GM18520 (cell line): Measurements from ENCODE around the gene SPATS2L.
A peak's percentile ranks its signal among the peaks of the same experiment; 100 is the strongest.

ENCODE experiments used
- ATAC-seq: cut with Tn5 transposase; IDR thresholded peaks from one replicate; pipeline ENCODE4 v1.9.1; 2021; ENCODE audit not compliant: unreplicated experiment

The SPATS2L gene

DNA sequence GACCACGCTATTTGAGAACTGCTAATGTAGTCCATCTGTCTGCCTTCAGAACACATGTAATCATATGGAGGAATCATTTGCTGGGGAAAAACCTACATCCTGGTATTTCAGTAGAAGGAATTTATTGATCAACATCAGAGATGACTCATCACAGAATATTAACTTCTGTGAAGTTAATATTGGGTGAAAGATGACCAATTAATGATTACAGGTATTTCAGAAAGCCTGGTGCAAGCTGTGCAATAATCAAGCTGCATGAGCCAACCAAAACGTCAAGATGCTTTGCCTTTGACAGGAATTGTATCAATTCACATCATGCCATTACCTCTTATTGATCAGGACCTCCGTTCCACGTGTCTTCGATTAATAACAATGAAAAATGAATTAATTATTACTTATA is 9.4 kb upstream of the SPATS2L start:
- ATAC-seq: no peak

DNA sequence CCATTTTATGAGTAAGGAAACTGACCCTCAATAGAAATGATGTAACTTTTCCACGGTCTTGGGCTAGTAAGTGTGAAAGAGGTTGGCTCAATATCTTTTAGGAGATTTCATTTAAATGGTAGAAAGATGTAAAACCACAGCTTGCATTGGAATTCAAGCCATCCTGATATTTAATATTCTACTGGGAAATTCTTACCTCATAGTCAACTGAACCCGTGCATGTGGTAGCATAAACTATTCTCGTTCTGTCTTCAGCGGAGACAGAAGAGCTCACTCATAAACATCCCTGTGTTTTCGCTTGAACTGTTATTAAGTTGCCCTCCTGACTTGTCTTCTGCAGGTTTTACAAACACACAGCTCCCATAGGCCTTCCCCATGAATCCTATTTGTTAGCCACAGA is 8.5 kb upstream of the SPATS2L start:
- ATAC-seq: no peak

GRCh38 chr2:200298816-200299215 is 7.7 kb upstream of the SPATS2L start:
- ATAC-seq: no peak

DNA sequence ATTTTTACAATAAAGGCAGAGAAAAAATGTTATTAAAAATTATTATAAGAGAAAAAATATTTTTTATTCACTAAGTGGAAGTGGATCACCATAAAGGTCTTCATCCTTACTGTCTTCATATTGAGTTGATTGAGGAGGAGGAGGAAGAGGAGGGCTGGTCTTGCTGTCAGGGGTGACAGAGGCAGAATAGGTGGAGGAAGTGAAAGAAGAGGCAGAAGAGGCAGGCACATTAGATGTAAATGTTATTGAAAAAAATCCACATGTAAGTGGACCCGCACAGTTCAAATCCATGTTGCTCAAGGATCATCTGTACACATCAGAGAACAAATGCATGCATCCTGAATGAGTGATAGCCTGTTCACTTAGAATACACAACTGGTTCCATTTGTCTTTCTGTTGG is 6.4 kb upstream of the SPATS2L start:
- no peak for ATAC-seq

GRCh38 chr2:200300638-200301314 is 5.7 kb upstream of the SPATS2L start:
- ATAC-seq: no peak

- no peak for ATAC-seq
These were observed 4.3 kb upstream of the SPATS2L start for GRCh38 chr2:200301953-200302858.

DNA sequence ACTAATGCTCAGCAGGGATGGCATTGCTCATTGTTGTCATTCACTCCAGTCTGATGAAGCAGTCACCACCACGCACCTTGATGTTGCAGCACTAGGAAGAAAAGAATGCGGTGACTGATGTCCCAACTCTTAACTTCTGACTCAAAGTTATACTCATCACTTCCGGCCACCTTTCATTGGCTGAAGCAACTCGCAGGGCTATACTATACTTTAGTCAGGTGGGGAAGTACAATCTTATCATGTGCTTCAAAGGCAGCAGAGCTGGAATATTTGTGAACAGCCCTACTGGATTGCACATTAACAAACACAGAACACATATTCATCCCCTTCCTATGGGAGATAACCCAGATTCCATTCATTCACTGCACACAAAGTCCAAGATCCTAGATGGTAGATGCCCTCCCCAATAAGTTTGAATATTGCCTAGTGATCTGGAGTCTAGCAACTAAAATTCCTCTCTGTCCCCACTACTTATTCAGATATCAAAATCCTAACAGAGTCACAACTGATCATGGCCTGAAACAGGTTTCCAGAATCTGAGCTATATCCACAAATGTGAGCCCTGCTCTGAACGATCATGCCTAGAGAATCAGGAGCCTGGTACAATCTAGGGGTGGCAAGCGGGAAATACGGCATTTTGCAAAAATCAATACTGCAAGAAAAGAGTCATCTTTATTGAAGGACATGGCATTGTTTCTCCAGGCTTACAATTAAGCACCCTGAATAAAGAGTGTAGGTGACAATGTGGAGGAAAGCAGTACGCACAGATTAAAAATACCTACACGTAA is 3.4 kb upstream of the SPATS2L start:
- ATAC-seq: no peak

DNA sequence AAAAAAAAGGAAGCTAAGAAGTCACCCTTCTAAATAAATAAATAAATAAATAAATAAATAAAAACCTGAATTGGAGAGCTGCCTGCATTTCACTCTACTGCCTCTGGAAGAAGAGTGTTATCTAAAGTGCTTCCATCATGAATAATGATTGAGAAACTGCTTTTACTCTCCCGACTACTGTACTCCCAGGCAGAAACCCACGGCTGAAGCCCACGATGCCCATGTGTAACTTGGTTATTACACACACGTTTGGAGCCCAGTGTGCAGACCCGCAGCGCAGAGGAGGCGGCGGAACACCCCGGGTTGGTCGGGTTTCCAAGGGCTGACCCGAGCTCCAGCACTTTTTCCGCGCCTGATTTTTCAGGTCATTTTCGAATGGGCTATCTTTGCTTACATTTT is 697 bp upstream of the SPATS2L start:
- no peak for ATAC-seq

DNA sequence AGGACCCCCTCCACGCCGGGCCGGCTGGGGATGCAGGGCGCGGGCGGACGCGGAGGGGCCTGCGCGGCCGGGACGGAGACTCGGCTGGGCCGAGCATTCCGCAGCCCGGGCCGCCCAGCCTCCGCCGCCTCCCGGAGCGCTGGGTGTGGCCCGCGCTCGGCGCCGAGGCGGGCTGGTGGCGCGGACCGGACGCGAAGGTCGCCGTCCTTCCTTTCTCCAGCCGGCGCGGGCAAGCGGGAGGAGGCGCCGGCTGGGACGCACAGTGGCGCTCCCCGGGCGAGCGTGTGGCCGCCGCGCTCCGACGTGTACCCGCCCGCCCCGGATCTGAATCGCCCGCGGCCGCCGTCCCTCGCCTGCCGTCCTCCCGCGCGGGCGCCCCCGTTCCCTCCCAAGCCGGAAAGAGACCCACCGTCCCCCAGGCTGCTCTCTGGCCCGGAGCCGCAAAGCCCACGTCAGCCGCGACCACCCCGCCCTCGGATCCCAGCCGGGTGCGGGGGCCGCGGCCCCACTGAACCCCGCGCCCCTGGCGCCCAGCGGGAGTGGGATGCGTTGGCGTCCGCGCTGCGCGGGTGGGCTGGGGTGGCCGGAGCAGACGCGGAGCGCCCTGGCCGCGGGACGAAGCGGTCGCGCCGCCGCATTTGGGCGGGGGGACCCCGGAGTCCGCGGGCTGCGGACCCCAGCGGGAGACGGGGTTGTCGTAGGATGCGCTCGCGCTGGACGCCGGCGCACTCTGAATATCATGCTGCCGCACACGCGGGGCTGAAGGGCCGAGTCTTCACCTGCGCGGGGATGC is 634 bp downstream of the SPATS2L start:
- peak; percentile 33 for ATAC-seq

DNA sequence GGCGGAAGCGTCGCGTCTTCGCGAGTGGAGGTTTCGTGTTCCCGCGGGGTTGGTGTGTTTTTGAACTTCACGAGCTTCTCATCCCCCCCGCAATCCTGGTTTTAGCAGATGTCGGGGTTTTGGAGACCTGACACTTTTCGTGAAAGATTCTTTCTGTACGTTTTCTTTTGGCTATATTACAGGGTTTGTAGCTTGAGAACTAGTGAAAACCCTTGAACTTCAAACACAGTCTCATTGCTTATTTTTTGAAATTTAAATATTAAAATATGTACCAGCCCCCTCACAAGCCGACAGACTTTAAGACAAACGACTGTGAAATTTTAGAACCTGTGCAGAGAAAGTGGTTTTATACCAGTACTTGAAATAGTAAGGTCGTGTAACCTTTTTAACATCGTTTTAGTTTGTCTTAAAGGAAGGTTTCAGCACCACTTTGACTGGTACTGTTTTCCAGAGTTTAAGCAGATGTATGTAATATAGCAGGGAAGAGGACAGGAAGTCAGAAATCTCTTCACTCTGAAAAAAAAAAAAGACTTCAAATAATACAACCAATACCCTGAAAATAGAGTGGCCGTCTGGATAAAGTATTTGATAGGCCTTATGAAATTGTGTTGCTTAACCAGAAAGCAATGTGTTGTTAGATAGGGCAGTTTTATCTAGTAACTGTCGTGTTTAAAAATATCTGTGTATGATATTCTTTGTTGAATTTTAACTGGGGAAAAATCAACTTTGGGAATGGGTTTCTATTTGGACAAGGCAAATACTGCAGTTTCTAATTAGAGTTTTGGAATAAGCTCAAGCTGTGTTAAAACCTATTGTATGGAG is 1.4 kb downstream of the SPATS2L start:
- no peak for ATAC-seq

DNA sequence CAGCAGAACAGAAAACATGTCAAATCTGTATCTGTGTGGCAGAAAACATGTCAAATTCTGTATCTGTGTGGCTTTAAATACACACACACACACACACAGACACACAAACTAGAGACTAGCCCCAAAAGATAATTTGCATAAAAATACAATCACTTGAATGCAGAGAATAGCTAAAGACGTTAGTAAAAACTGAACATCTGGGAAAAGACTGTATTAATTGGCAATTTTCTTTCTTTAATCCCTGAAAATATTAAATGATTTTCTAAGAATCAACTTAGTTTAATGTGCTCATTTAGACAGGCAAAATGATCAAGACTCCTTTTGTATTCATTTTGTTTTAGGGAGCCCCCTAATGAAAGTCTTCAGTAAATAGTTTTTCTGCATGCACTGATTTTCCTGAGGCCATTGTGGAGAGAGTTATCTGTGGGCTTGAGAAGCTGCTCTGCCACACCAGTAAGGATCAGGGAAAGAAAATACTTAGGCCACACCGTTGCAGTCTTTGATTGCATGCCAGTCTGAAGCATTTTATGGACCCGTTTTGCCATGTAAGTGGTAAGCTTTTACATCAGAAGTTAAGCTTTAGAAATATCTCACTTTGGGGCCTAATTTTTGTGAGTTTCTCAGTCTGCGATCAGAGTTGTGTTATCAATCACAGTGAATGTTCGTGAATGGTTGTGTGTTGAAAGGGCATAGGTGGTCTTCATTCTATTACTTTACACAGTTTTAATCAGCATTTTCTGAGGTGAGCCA is 2.2 kb downstream of the SPATS2L start:
- no peak for ATAC-seq

- ATAC-seq: no peak
These were observed 3.0 kb downstream of the SPATS2L start for GRCh38 chr2:200309296-200310049.

GRCh38 chr2:200310545-200310971 is 4.1 kb downstream of the SPATS2L start:
- ATAC-seq: no peak

DNA sequence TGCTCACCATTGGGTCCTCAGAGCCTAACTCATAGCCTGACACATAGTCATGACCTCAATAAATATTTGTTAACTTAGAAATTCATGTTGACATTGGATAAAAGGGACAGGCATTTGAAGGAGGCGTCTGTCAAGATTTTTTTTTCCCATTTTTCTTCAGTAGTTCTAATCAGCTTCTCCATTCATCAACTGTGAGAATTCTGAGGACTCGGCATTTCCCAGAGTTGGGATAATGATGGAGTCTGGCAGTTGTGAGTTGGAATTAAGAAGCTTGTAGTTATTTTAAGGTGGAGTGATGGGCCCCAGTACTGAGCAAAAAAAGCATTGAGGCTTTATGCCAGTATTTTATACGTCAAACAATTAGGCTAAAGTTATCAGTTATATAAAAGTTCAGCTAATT is 4.6 kb downstream of the SPATS2L start:
- ATAC-seq: no peak

GRCh38 chr2:200314976-200315567 is 8.6 kb downstream of the SPATS2L start:
- ATAC-seq: no peak

- ATAC-seq: no peak
These were observed 11.5 kb downstream of the SPATS2L start for GRCh38 chr2:200317975-200318374.

- ATAC-seq: no peak
These were observed 12.5 kb downstream of the SPATS2L start for GRCh38 chr2:200318940-200319435.
